Neutrophil (primary cell): ENCODE results near the gene ISM2.

Experiments used
- H3K27ac ChIP-seq: fragments of 200-600 bp; sonication (generic); 2 replicates; pipeline ENCODE4 v1.5.1; 2016; ENCODE audit warnings: mild to moderate bottlenecking, moderate library complexity
- H3K27me3 ChIP-seq: fragments of 200-600 bp; sonication (generic); 2 replicates; pipeline ENCODE4 v1.6.0; 2016; ENCODE audit warnings: mild to moderate bottlenecking
- H3K36me3 ChIP-seq: fragments of 200-600 bp; sonication (generic); 2 replicates; pipeline ENCODE4 v1.5.1; 2017
- H3K4me1 ChIP-seq, 2 experiments: fragments of 200-600 bp in 1 of 2; sonication (generic) in 1 of 2; 1 replicate in 1 of 2; 2 replicates in 1 of 2; pipeline versions ENCODE4 v1.5.1 to v1.6.1; 2013 to 2016; ENCODE audit warnings: low read depth in 1 of 2, low read length in 1 of 2, mild to moderate bottlenecking in 1 of 2, moderate library complexity in 1 of 2; ENCODE audit not compliant: control insufficient read depth in 1 of 2, insufficient read depth in 1 of 2
- H3K4me3 ChIP-seq, 2 experiments: fragments of 200-600 bp in 1 of 2; sonication (generic) in 1 of 2; 1 replicate in 1 of 2; 2 replicates in 1 of 2; pipeline ENCODE4 v1.5.1; 2013 to 2016; ENCODE audit warnings: low read depth in 1 of 2, low read length in 1 of 2, mild to moderate bottlenecking in 1 of 2, moderate library complexity in 1 of 2
- H3K9me3 ChIP-seq: fragments of 200-600 bp; sonication (generic); 2 replicates; pipeline ENCODE4 v1.5.1; 2016
- TF ChIP-seq, protein P1 (sequence below): fragments of 200-600 bp; sonication (generic); IDR thresholded peaks from 2 replicates; pipeline ENCODE4 v1.5.1; 2016; ENCODE audit warnings: antibody characterized with exemption

The ISM2 gene

DNA sequence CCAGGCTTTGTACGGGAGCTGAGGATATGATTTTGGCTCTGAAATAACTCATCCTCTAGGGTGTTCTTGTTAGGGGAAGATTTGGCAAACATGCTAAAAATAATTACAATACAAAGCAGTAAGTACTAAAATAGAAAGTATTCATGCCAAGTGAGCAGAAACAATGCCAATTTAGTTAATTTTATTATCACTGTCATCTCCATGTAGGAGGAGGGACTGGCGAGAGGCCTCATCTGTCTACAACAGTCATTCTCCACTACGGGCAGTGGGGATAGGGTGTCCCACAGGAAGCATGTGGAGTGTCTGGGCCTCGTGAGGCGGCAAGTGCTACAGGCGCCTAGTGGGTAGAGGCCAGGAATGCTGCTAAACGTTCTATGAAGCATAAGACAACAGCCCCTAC lies 3.3 kb downstream of the ISM2 start:
- Histone ChIP-seq H3K9me3 (no peaks in the 10 kb centered on the region), H3K27ac (no peak overlapping the region), H3K4me3 (no peak overlapping the region), H3K4me1 (peaks cover 13 to 17% of the 10 kb centered on the region in 2 experiments), H3K27me3 (peaks cover 53% of the 10 kb centered on the region), H3K36me3 (no peaks in the 10 kb centered on the region)
- TF ChIP-seq, protein P1, sequence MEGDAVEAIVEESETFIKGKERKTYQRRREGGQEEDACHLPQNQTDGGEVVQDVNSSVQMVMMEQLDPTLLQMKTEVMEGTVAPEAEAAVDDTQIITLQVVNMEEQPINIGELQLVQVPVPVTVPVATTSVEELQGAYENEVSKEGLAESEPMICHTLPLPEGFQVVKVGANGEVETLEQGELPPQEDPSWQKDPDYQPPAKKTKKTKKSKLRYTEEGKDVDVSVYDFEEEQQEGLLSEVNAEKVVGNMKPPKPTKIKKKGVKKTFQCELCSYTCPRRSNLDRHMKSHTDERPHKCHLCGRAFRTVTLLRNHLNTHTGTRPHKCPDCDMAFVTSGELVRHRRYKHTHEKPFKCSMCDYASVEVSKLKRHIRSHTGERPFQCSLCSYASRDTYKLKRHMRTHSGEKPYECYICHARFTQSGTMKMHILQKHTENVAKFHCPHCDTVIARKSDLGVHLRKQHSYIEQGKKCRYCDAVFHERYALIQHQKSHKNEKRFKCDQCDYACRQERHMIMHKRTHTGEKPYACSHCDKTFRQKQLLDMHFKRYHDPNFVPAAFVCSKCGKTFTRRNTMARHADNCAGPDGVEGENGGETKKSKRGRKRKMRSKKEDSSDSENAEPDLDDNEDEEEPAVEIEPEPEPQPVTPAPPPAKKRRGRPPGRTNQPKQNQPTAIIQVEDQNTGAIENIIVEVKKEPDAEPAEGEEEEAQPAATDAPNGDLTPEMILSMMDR: no peak

DNA sequence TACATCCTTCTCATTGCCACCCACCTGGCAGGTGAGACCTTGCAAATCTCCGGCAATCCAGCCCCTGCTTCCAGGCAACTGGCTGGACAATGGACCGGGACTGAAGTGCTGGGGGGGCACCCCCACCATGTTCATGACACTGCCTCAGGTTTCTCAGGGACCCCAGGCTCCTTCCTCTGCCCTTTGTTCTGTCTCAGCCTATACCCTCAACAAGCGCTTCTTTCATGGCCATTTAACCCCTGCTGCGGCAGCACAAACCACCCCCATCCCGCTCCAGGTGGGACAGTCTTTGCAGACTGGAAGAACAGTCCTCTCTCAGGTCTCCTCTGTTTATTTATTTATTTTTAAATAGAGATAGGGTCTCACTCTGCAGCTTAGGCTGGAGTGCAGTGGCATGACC lies 7.6 kb downstream of the ISM2 start:
- Histone ChIP-seq H3K4me3 (no peak overlapping the region), H3K36me3 (no peaks in the 10 kb centered on the region), H3K9me3 (no peaks in the 10 kb centered on the region), H3K4me1 (no peaks in the 10 kb centered on the region), H3K27ac (no peak overlapping the region), H3K27me3 (peaks cover 12% of the 10 kb centered on the region)
- TF ChIP-seq, protein P1: no peak

DNA sequence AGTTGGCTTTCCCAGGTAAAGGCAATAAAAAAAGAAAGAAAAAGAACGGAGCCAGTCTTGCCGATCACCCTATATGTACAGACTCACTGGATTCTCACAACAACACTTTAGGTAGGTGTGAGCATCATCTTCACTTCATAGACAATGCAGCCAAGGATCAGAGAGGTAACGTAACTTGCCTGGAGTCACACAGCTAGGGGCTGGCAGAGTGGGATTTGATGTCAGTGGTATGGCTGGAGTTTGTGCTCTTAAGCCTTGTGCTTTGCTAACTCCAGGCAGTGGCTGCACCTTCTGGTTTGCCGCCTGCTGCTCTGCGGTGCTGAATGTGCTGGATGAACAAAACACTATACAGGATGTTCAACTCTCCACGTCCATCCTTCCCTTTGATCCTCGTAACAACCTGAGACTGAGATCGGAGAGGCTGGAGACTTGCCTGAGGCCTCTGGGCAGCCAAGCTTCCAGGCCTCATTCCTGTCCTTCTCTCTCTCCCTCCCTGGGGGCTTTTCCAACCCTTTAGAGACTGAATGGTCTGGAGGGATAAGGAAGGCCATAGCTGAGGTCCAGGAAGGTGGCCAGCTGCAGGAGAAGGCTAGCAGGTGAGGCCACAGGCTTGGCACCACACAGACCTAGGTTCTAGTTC lies 8.1 kb downstream of the ISM2 start:
- TF ChIP-seq, protein P1: no peak
- Histone ChIP-seq H3K4me3 (no peak overlapping the region), H3K9me3 (no peaks in the 10 kb centered on the region), H3K27ac (no peak overlapping the region), H3K27me3 (peaks cover 6% of the 10 kb centered on the region), H3K36me3 (no peaks in the 10 kb centered on the region), H3K4me1 (no peaks in the 10 kb centered on the region)

DNA sequence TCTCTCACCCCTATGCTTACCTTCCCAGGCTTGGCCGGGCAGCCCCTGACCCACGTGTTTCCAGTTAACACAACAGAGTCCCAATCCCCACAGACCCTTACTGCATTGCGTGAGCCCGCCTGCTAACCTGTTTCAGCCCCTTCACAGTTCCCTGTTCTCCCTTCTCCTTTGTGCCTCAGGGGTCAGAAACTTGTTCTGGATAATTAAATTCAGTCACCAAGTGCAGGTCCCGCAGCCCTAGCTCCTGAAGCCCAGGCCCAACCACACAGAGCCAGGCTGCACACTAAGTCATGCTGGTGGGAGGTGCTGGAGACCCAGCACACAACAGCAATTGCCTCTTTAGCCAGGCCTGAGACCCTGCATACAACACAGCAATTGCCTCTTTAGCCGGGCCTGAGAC lies 9.6 kb downstream of the ISM2 start:
- TF ChIP-seq, protein P1: no peak
- no peaks in the 10 kb centered on the region for H3K36me3 ChIP-seq
- no peaks in the 10 kb centered on the region for H3K4me1 ChIP-seq
- H3K4me3 ChIP-seq: no peak overlapping the region
- no peaks in the 10 kb centered on the region for H3K27me3 ChIP-seq
- H3K9me3 ChIP-seq: no peaks in the 10 kb centered on the region
- no peak overlapping the region for H3K27ac ChIP-seq

DNA sequence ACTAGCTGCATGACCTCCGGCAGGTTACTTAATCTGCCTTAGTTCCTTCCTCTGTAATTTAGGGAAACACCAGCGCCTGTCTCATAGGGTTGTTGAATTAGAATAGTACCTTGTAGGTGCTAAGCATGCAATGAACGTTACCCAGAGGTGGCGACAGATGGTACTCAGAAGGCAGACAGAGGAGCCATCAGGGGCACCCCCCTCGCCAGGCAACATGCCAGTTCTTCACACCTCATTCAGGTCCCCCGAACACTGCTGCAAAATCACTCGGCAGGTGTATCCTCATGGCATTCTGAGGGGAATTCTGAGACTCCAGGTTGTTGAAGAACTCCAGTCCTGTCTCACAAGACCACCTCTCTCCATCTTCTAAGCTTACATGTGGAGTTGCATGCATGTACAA lies 10.1 kb downstream of the ISM2 start:
- H3K36me3 ChIP-seq: no peaks in the 10 kb centered on the region

More for the DNA sequence above, 10.1 kb downstream of the ISM2 start:
- Histone ChIP-seq H3K27me3 (no peaks in the 10 kb centered on the region), H3K4me3 (no peak overlapping the region), H3K4me1 (no peaks in the 10 kb centered on the region), H3K9me3 (no peaks in the 10 kb centered on the region), H3K27ac (no peak overlapping the region)
- TF ChIP-seq, protein P1: no peak
